DMS79 treated with DMSO at 0.1 percent for 48 hours (cell line): ENCODE data around the gene PRSS27.
"Not testable (repeated sequence)": the region's sequence is repeated elsewhere in the genome, so short reads cannot be mapped to it uniquely, and the experiment has no call there.

Experiments used
- DNase-seq: peaks from one replicate; lab custom pipeline; 2025; lab: John Stamatoyannopoulos, UW

Gene PRSS27

GRCh38 chr16:2724816-2725348 lies 4.9 kb upstream of the PRSS27 start:
- DNase-seq: no peak

DNA sequence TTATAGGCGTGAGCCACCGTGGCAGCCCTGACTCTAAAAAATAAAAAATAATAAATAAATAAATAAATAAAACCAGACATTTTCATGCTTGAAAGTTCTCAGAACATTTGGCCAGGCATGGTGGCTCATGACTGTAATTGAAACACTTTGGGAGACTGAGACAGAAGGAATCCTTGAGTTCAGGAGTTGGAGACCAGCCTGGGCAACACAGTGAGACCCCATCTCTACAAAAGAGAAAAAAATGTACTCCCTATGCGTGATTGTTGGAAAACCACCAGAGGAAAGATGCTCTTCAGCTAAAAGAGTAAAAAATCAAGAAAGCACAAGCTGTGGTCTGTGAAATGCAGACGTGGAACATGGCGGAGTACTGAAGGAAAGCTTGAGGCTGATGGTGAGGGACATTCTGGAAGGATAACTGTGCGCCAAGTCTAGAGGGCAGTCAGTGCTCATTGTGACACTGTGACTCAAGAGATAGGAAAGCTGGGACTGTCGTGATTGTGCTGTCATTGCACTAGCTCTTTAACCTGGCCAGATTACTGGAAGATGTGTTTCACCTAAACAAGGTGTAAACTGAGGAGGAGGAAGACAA lies 4.2 kb upstream of the PRSS27 start:
- DNase-seq: no peak

DNA sequence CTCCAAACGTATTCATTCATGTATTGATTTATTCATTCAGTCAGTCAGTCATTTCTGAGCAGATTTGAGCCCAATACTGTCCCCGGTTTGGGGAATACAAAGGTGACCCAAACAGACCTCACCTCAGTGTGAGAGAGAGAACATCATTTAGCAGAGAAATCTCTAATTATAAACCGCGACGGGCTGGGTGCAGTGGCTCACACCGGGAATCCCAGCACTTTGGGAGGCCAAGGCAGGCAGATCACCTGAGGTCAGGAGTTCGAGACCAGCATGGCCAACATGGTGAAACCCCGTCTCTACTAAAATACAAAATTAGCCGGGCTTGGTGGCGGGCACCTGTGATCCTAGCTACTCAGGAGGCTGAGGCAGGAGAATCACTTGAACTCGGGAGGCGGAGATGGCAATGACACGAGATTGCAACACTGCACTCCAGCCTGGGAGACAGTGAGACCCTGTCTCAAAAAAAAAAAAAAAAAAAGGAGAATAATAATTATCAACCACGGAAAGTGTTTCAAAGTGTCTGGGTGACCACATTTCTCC lies 1.7 kb upstream of the PRSS27 start:
- not testable (repeated sequence) for DNase-seq

- DNase-seq: peak; percentile 78
These were observed 952 bp upstream of the PRSS27 start for GRCh38 chr16:2720719-2721633.

- no peak for DNase-seq
These were observed 528 bp downstream of the PRSS27 start for GRCh38 chr16:2719328-2720063.

DNA sequence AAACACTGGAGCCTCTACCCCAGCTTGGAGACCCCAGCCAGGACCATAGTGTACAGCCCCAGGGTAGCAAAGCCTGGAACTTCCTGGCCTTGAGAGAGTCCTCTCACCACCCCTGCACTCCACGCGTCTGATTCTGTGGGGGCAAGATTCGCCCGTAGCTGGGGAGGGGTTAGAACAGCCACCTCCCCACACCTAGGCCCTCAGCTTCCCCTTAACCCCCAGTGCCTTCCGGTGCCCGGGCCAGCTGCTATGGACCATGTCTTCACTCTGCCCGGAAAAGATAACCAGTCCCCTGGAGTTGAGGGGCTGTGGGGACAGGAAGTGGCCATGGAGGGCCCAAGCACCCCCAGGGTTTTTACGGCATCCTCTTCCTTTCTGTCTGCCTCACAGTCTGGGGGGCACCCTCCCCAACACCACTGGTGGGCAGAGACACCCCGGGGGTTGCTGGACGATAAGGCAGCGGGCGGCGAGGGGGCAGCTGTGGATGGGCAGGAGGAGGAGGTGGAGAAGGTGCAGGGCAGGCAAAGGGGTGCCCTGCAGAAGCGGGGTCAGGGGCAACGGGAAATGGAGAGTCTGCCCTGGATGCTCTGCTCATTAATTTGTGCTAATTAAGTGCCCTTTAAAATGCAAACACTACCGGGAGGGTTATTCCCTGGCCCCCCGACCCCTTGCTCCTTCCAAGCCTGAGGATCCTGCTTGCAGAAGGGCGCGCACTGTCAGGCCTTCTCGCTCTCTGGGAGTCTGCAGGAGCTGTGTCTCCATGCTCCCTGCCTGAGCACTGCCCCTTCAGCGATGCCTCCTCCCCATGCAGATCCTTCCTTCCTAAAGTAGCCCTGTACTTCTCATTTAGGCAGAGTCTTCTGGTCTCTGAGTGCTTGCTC lies 2.4 kb downstream of the PRSS27 start:
- DNase-seq: no peak

DNA sequence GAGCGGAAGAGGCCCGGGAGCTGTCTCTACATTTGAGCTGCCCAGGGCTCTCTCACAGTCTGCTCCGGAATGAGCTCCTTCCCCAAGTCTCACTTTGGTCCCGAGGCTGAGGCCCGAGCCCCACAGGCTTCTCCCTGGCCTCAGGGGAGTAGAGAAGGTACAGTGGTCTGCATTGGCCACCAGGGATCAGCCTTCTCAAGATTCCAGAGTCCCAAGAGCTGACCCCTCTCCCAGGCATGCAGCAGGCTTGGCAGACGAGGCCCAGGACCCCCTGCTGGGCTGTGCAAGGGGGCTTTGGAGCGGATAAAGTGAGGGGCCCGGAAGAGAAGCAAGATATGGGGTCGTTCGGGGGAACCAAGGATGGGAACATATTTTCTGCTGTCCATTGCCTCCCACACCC lies 3.1 kb downstream of the PRSS27 start:
- no peak for DNase-seq

GRCh38 chr16:2715966-2716885 lies 3.8 kb downstream of the PRSS27 start:
- no peak for DNase-seq

GRCh38 chr16:2715519-2715918 lies 4.5 kb downstream of the PRSS27 start:
- DNase-seq: no peak

GRCh38 chr16:2715064-2715463 lies 5.0 kb downstream of the PRSS27 start:
- no peak for DNase-seq

DNA sequence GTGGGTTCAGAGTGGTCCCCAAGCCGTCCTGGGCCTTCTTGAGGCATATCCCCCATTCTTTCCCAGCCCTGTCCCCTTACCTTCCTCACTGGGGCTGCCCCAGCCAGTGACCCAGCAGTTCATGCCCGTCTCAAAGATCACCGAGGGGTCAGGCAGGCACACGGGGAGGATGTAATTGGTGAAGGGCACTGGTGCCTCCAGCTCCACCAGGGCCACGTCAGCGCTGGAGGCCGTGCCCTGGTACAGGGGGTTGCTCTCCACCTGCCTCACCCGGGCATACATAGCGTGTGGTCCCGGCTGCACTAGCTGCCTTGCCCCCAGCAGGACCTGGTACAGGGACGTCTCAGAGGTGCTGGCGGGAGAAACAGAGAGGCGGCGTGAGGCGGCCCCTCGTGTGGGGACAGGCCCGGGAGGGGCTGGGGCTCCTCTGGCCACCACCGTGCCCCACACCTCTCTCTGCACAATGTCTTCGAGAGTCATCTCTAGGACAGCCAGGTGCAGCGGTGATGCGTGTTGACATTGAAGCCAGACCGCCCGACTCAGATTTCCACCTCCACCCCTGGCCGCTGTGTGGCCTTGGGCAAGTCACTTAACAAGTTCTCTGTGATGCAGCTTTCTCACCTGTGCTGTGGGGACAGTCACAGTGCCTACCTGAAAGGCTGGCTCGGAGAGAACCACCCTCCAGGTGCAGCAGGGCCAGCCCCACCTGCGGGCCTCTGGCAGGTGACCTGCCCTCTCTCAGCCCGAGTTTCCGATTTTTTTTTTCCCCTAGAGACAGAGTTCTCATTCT lies 5.8 kb downstream of the PRSS27 start:
- DNase-seq: no peak

GRCh38 chr16:2713523-2713922 lies 6.5 kb downstream of the PRSS27 start:
- no peak for DNase-seq

DNA sequence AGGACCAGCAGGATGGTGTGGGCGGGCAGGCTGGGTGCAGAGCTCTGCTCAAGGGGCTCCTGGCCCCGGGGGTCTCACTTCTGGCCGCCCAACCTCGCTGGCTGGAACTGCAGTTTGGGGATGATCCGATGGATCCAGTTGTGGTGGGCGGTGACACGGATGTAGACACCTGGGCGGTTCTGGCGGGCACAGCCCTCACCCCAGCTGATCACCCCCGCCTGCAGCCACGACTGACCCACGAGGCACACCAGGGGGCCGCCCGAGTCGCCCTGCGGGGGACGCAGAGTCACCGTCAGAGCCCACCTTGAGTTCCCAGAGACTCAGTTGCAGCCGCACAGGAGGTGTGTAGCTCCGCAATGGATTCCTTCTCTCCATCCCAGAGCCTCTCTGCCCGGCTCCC lies 7.5 kb downstream of the PRSS27 start:
- no peak for DNase-seq

DNA sequence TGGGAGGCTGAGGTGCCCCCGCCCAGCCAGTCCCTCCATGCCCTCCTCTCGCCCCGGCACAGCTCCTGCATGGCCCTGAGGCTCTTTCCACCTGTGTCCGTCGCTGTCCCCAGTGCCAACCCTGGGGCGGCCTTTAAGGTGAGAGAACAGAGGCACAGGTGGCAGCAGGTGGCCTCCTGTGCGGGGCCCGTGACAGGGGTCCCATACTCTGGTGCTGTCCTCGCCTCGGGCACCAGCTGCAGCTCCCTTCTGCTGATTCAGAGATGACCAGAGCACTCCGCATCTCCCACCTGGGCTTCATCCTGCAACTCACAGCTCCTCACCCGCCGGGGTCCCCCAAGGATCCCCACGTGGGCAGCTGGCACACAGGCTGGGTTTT lies 8.0 kb downstream of the PRSS27 start:
- DNase-seq: no peak

DNA sequence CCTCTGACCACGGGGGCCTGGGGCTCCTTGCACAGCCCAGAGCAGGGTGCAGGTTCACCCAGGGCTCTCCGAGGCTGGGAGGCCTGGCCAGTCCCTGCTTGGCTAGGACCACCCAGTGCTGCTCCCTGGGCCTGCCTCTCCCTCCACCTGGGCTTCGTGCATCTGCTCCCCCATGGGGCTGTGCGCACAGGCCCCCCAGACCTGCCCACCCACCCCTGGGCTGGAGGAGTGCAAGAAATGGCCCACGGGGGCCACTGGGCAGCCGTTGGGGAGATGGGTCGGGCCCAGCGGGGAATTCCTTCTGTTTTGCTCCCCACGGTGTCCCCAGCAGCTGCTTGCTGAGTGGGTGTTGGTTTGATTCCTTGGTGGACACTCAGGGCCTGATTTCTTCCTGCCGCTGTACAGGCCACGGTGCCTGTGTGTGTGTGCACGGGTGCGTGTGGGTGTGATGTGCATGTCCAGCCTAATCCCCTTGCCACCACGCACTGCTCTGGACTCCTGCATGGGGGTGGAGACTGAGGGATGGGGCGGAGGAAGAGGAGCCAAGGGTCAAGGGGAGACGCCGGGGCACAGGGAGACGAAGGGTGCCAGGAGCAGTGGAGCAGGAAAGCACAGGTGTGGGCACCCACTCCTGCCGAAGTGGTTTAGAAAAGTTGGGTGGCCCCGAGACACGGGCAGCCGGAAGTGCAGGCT lies 8.5 kb downstream of the PRSS27 start:
- DNase-seq: no peak

GRCh38 chr16:2710711-2711231 lies 9.3 kb downstream of the PRSS27 start:
- no peak for DNase-seq

- DNase-seq: no peak
These were observed 9.9 kb downstream of the PRSS27 start for GRCh38 chr16:2710021-2710710.

GRCh38 chr16:2709588-2709984 lies 10.4 kb downstream of the PRSS27 start:
- DNase-seq: no peak
